Fibroblast of skin of left biceps (primary cell): ENCODE results near the gene CLSTN2.

Source experiments
- DNase-seq, 2 experiments: peaks; one replicate each; pipeline ENCODE4 v3.0.0-alpha.2; 2013; ENCODE audit warnings: low read depth in 2 of 2

Gene CLSTN2

DNA sequence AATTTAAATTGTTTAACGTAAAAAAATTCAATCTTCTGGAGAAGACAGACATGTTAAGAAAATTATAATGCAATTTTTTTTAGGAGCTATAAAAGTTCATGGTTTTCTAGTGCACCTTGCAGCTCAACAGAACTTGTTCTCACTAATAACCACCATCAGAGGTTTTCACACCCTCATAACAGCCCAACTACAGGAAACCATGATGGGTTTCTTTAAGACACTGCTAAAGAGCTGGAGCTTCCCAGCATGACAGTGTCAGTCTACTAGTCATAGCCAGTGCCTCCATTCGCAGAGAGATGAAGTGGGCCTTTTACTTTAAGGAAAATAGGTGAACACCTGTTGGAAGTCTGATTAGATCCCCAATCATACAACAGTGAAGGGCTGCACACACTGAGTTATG, 518.8 kb downstream of the CLSTN2 start:
- no peak for DNase-seq

DNA sequence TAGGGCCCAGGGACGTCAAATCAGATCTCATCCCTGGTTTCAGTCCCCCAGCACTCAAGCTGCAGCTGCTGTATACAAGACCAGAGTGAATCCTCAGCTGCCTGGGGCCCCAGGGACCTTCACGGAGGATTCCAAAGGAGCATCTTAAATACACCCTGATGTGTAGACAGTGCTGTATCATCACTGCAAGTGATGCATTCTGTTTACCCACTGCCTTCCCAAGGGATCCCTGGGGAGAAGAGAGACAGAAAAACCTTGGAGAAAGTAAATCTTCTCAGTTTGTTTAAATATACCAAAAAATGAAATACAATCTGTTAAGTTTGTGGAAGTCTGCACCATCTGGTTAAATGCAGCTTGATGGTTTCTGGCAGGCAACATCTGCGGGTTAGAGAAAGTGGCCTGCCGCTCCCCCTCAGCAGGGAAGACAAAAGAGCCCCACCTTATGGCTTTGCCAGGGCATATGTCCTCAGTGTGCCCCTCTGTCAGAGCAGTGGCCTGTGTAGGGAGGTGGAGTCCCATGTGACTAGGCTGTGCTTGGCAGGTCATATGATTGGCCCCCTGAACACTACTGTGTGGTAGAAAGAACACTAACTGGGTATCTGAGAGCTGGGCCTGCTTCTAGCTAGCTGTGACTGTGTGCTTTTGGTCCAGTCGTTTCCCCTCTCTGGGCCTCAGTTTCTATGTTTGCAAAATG, 520.7 kb downstream of the CLSTN2 start:
- DNase-seq: no peak

GRCh38 chr3:140456974-140457373, 522.0 kb downstream of the CLSTN2 start:
- DNase-seq: no peak

GRCh38 chr3:140459462-140459861, 524.5 kb downstream of the CLSTN2 start:
- DNase-seq: no peak

DNA sequence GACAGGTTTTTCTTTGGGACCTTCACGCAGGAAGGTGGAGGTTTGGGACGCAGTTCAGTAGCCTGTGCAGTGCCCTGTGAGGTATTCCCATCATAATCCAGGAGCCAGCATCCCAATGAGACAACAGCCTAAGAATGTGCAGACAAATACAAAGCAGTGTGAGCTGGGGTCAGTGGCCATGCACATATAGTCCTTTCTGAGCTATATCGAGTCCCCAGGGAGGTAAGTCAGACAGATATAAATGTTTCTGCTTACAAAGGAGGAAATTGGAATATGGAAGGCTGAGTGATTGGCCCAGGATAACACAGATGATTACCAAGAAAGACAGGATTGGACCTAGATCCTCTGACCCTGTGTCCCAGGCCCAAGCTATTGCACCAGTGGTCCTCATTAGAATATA, 526.3 kb downstream of the CLSTN2 start:
- no peak for DNase-seq

DNA sequence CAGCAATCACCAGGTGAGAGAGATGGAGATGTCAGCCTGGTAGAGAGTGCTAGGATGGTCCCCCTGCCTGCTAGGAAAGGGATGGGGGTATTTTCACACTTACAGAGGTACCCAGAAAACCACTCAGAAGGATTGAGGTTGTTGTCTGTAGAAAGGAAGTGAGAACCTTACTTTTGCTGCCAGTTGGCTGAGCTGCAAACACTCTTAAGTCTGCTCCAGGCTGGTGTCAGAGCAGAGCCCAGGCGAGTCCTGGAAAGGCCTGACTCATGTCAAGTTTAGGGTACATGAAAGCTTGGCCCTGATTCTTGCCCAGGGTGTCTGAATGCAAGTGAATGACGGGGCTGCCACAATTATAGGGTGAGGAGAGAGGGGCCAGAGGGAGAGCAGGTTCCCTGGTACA, 528.4 kb downstream of the CLSTN2 start:
- no peak for DNase-seq

DNA sequence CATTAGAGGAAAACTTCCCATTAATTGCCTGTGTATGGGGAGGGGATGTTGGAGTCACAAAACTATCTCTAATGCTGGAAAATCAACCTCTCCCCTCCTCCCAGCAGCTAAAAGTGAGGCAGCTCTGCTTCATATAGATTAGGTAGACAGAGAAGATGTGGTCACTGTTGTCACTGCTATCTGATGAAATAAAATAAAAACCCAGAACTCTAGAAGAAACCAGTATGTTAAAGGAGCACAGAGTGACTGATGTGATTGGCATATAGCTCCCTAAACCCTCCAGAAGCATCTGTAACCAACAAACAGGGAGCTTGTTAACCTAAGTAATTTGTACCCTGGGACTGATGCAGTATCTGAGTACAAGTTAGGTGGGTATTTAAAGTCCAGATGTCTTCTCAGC, 531.0 kb downstream of the CLSTN2 start:
- DNase-seq: no peak

- no peak for DNase-seq
These were observed 531.5 kb downstream of the CLSTN2 start for GRCh38 chr3:140466535-140466934.

DNA sequence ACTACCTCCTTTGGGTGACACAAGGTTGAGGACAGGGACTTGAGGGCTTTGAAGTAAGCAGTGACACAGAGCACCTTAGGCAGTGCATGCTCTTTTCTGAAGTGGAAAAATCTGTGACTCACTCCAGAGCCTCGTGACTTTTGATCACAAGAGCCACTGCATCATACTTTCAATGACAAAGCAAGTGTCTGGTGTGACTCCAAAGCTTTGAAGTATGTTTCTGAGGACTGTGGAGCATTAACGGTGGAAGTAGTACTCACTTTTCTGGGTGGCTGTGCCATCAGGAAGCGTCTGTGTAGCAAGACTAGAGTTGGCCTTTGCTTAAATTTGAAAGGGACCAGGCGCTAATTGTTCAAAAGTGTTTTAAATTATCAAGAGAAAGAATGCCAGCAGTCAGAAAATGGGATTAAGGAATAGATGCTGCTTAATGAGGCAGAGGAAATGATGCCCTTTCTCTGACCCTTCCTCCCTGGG, 532.2 kb downstream of the CLSTN2 start:
- no peak for DNase-seq

GRCh38 chr3:140467796-140468315, 532.9 kb downstream of the CLSTN2 start:
- DNase-seq: peak; percentile 2 to 4

DNA sequence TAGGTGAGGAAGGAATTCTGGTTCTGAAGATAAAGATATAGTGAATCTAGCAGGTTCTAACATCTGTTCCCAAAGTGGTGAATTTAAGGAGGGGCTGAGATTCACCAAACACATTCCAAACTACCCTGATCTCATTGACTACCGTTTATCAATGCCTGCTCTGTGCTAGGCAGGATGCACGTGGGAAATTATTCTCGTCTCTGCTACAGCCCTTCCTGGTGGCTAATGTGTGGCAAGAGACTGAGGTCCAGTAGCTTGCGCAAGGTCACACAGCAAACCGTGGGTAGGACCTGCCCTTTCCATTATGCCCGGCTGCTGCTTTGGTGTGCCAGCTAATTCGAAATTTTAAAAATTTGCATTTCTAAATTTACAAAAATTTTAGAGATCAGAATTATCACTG, 533.4 kb downstream of the CLSTN2 start:
- no peak for DNase-seq

DNA sequence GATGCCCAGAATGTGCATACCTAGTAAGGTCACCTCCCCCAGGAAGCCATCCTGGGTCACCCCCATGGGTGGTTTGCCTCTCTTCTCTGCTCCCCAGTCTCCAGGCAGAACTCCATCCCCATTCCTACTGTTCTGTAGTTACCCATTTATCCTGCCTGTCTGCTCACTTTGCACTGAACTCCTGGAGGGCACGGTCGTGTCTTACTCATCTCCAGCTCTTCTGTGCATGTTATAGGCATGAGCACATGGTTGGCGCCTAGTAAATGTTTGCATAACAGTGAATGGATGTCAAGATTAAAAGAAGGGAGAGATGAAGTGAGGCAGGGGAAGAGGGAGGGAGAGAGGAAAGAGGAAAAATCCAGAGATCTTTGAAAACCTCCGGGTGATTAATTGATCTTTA, 534.5 kb downstream of the CLSTN2 start:
- DNase-seq: no peak

DNA sequence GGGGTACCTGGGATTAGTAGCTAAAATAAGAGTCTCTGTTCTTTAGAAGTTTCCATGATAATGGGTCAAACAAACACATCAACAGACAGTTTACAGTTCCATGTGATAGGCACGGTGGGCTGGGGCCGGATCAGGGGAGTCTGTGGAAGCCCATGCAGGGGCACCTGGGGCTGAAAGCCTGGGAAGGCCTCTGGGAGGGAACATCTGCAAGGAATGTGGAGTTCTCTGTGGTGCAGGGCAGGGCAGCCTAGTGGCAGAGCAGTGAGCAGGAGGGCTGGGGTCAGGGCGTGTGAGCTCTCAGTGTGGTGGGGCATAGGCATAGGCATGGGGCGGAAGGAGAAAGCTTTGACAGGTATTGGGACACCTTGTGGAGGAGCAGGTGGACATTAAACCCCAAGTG, 535.2 kb downstream of the CLSTN2 start:
- DNase-seq: no peak

DNA sequence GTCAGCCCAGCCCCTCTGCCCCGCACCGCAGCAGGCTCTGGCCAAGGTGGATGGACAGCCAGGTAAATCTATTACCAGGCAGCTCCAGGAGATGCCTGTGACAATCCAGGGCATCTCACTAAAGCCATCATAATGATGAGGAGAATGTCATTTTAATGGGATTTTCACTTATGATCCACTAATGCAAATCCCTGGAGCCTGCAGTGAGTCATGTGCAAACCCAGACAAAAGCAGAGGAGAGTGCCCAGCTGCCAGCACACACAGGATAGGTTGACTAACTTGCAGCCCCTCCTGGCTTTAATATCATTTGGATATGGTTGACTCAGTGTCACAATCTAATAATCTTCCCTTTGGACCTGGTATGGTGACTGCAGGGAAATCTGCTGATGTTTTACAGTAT, 536.0 kb downstream of the CLSTN2 start:
- DNase-seq: no peak

DNA sequence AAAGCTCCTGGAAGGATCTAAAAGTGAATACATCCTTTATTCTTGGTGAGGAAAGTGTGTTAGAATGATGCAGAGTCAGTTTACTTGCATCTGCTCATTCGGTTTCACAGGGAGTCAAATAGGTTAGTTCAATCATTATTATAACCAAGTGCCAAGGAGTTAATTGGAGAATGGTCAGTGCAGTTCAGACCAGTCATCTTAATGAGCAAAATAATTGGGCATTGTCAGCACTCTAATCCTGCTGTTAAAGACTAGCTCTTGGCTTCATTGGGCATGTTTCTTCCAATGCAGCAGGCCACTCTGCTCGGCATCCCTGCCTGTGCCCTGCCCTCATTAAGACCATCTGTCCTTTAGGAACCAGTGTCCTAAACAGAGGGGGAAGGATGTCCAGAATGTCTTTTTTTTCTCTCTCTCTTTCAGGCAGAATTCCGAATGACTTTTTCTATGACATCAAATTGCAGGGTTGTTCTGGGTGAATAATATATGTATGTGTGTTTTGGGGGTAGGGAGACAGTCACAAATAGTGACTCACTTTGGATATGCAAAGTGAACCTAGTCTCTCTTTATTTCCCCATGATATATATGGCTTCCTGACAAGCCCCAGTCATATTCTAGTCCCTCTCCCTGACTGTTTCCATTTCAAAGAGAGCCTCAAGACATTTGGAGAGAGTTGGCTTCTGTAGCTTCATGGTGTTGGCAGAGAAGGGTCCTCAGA, 537.5 kb downstream of the CLSTN2 start:
- no peak for DNase-seq

DNA sequence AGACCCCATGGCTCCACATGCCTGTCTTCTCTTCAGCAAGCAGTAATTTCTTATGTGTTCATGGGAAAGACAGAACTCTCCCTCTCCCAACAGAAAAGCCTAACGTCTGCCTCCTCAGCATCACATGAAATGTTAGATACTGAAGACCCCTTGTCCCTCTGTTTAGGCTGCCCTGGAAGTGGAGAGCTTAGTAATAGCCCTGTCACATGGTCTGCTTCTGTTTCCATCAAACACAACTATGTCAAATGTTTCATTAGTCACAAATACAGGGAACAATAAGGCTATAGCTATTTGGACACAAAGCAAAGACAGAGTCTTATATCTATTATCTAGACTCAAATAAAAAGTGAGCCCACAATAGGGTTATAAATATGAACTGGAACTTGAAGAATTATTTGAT, 552.6 kb downstream of the CLSTN2 start:
- DNase-seq: no peak

DNA sequence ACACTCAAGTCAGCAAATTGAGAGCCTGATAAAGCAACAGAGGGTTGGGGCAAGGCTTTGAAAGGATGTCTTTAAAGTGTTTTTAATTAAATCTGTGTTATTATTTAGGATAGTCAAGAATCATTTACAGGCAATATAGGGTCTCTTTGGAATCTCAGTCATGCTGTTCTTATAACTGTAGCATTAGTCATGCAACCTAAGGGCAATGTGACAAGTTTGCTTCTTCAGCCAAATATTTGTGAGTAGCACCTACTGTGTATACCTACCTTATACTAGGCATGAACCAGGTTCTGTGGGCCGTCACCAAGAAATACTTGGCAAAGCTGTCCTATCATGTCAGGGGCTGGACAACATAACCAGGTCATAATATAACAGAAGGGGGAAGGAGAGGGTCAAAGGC, 558.3 kb downstream of the CLSTN2 start:
- DNase-seq: no peak

- DNase-seq: no peak
These were observed 560.0 kb downstream of the CLSTN2 start for GRCh38 chr3:140494970-140495369.

- DNase-seq: no peak
These were observed 562.3 kb downstream of the CLSTN2 start for GRCh38 chr3:140497331-140497730.

- DNase-seq: no peak
These were observed 564.3 kb downstream of the CLSTN2 start for GRCh38 chr3:140499114-140499757.

GRCh38 chr3:140500473-140500872, 565.5 kb downstream of the CLSTN2 start:
- no peak for DNase-seq

GRCh38 chr3:140501061-140501769, 566.2 kb downstream of the CLSTN2 start:
- no peak for DNase-seq
